Neural cell (in vitro differentiated cells): Measurements from ENCODE around the gene GOLGA8K. TPM values are rescaled to one million over a fixed set of nuclear protein-coding genes. Genes with fewer than 3 reads are reported as not detected.
"Not testable (repeated sequence)": the region's sequence is repeated elsewhere in the genome, so short reads cannot be mapped to it uniquely, and the experiment has no call there.

Experiments used
- H2AFZ ChIP-seq: fragments of 200-600, 300-800 bp; sonication (generic), shearing (Covaris generic); 2 replicates; pipeline ENCODE4 v1.6.0; 2014; ENCODE audit warnings: low read depth, mild to moderate bottlenecking, antibody characterized with exemption, low read length, moderate library complexity
- H3F3A ChIP-seq: fragments of 200-600 bp; shearing (Covaris generic); 2 replicates; pipeline ENCODE4 v1.6.1; 2016; ENCODE audit warnings: mild to moderate bottlenecking, moderate library complexity, mixed read lengths, antibody characterized with exemption, low read length; ENCODE audit not compliant: insufficient read depth, poor library complexity, severe bottlenecking
- H3K27ac ChIP-seq: fragments of 200-600, 300-800 bp; sonication (generic), shearing (Covaris generic); 2 replicates; pipeline ENCODE4 v1.5.1; 2014; ENCODE audit warnings: mild to moderate bottlenecking, low read length, moderate library complexity
- H3K27me3 ChIP-seq: fragments of 300-800, 200-600 bp; sonication (generic), shearing (Covaris generic); 2 replicates; pipeline ENCODE4 v1.6.0; 2014; ENCODE audit warnings: mild to moderate bottlenecking, low read depth, low read length, moderate library complexity; ENCODE audit not compliant: insufficient read depth
- H3K36me3 ChIP-seq: fragments of 300-800, 200-600 bp; sonication (generic), shearing (Covaris generic); 2 replicates; pipeline ENCODE4 v1.5.1; 2014; ENCODE audit warnings: mild to moderate bottlenecking, antibody characterized with exemption, low read length, moderate library complexity; ENCODE audit not compliant: insufficient read depth
- H3K4me2 ChIP-seq: fragments of 300-800, 200-600 bp; sonication (generic), shearing (Covaris generic); 2 replicates; pipeline ENCODE4 v1.6.0; 2014; ENCODE audit warnings: mild to moderate bottlenecking, low read length
- H3K4me3 ChIP-seq: fragments of 300-800, 200-600 bp; sonication (generic), shearing (Covaris generic); 2 replicates; pipeline ENCODE4 v1.5.1; 2014; ENCODE audit warnings: mild to moderate bottlenecking, low read length, moderate library complexity
- H3K79me2 ChIP-seq: fragments of 200-600 bp; shearing (Covaris generic); replicated peaks from 2 replicates; pipeline ENCODE4 v1.6.0; 2014; ENCODE audit warnings: mild to moderate bottlenecking, low read length, moderate library complexity; ENCODE audit not compliant: insufficient read depth
- H3K9ac ChIP-seq: fragments of 300-800, 200-600 bp; sonication (generic), shearing (Covaris generic); 2 replicates; pipeline ENCODE4 v1.6.1; 2016; ENCODE audit warnings: mild to moderate bottlenecking, low read length, mixed read lengths
- H3K9me2 ChIP-seq: fragments of 200-600 bp; shearing (Covaris generic); 2 replicates; pipeline ENCODE4 v1.6.1; 2016; ENCODE audit warnings: mild to moderate bottlenecking, low read length, mixed read lengths; ENCODE audit not compliant: insufficient read depth
- H3K9me3 ChIP-seq: fragments of 200-600, 300-800 bp; sonication (generic), shearing (Covaris generic); 2 replicates; pipeline ENCODE4 v1.6.1; 2016; ENCODE audit warnings: mild to moderate bottlenecking, mixed run types, low read length, moderate library complexity, mixed read lengths
- H4K20me1 ChIP-seq: fragments of 200-600 bp; shearing (Covaris generic); 2 replicates; pipeline ENCODE4 v1.6.1; 2016; ENCODE audit warnings: mild to moderate bottlenecking, mixed run types; ENCODE audit not compliant: insufficient read depth
- polyA plus RNA-seq: library from polyadenylated mRNA; depleted of rRNA; stranded (reverse); fragments of >200 nt; gene quantifications from 2 replicates; pipeline ENCODE4 v1.2.3, GENCODE V29; 2014
- small RNA-seq, 3 experiments: library from RNA; depleted of rRNA; stranded (forward); fragments of <200 nt; gene quantifications; one replicate each; pipeline ENCODE3, GENCODE V24; 2012

Gene GOLGA8K
- polyA plus RNA-seq, 1 donor from 2014 or later = 0.27 TPM

DNA sequence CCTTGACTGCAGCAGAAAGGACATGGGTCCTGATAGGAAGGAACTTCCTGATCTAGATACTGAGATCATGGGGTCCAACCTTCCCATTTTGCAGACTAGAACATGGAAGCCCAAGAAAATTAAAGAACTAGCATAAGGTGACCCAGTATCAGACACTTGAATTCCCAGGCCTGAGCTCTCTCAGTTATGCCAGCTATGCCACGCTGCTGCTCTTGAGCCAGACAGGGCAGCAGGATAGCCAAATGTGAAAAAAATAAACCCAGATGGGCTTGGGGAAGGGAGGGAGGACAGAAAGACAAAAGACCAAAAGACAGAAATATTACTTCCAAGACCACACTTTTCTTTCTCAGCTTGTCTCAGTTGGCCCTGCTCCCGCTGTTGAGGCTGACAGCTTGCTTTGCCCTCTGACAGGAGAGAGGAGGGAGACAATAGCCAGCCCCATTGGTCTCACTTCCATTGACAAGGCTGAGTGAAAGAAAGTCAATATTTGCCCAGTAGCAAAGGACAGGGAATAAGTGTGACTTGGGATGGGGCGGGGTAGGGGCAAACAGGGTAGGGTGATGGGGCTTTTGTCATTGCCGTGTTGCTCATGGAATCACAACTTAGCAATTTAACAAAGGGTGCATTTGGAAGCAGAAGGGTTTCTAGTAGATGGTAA, 52.4 kb downstream of the GOLGA8K start:
- not testable (repeated sequence) for H3K79me2 ChIP-seq, H3K4me3 ChIP-seq, H3K9me2 ChIP-seq, H3K27me3 ChIP-seq, H3F3A ChIP-seq, H2AFZ ChIP-seq, H3K36me3 ChIP-seq, H3K9me3 ChIP-seq, H4K20me1 ChIP-seq, H3K9ac ChIP-seq, H3K4me2 ChIP-seq, H3K27ac ChIP-seq

DNA sequence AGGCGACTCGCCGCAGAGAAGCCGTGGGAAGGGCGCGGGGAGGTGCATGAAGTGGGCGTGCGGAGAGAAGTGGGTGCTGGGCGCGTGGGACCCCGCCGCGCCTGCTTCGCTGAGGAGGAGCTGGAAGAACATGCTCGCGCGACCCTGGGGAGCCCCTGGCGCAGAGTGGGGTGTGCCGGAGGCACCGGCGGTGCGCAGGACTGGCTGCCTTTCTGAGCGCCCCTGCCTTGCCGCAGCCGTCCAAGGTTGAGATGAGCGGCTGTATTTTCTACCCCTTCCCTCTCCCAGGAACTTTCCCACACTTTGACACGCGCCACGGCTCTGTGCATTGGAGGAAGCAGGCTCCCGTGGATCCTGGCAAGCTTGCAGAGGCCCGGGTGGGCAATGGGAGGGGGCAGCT, 56.1 kb downstream of the GOLGA8K start:
- peak overlapping the region; percentile 53 for H3K4me3 ChIP-seq
- not testable (repeated sequence) for H3K36me3 ChIP-seq, H3K9me2 ChIP-seq, H3K27ac ChIP-seq, H2AFZ ChIP-seq, H3K27me3 ChIP-seq, H3K9me3 ChIP-seq, H3F3A ChIP-seq, H4K20me1 ChIP-seq, H3K4me2 ChIP-seq, H3K79me2 ChIP-seq, H3K9ac ChIP-seq

DNA sequence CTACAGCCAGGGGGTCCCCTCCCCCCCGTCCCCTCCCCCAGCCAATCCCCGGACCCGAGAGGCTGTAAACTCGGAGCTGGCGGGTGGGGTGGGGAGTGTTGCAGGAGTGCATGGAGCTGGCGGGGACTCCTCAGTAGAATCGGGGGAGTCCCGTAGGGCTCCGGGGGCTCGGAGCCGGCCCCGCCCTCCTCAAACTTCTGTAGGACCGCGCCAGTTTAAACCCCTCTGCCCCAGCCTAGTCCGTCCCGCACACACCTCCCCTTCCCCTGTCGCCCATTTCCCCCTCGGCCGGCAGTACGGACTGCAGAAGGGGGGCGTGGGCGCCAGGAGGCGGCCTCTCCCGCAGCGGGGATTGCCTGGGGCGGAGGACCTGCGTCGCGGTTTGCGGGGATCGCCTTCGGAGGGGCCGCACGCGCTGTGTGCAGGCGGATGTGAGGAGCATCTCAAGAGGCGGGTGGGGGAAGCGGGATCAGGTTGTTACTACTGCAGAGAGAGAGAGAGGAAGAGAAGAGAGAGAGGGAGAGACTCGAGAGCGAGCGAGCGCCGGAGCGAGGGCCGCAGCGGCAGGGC, 57.0 kb downstream of the GOLGA8K start:
- H3K4me2 ChIP-seq, H3K9me3 ChIP-seq, H3K27ac ChIP-seq: not testable (repeated sequence)

GRCh38 chr15:32343921-32344320, 59.2 kb downstream of the GOLGA8K start:
- H3K36me3 ChIP-seq, H3K4me2 ChIP-seq, H2AFZ ChIP-seq, H3K4me3 ChIP-seq, H3K9me2 ChIP-seq, H3K27me3 ChIP-seq, H3K79me2 ChIP-seq, H3K27ac ChIP-seq, H4K20me1 ChIP-seq, H3K9ac ChIP-seq, H3F3A ChIP-seq, H3K9me3 ChIP-seq: not testable (repeated sequence)

More for the DNA sequence above, 57.0 kb downstream of the GOLGA8K start:
- H4K20me1 ChIP-seq, H3K79me2 ChIP-seq, H2AFZ ChIP-seq, H3K9ac ChIP-seq, H3K36me3 ChIP-seq, H3K9me2 ChIP-seq, H3K27me3 ChIP-seq, H3F3A ChIP-seq: not testable (repeated sequence)
- H3K4me3 ChIP-seq = peak overlapping the region; percentile 53

Small RNAs within 50 kb of the gene (small RNA-seq; reads per million reads assigned to genes)
- 0 to 0.16 (median 0) reads per million in 3 experiments for gene RF00096
- gene RN7SL185P = 0 reads per million in 3 experiments
- gene RN7SL539P = 0 reads per million in 3 experiments

Other genes starting within 250 kb of the GOLGA8K start
- not detected in 2 replicates for gene GOLGA8O, start 52.3 kb upstream of the GOLGA8K start, polyA plus RNA-seq
- 0.61 and 0.68 TPM in 2 replicates for gene GOLGA8N, start 190.2 kb upstream of the GOLGA8K start, polyA plus RNA-seq
- gene ARHGAP11A, start 212.2 kb upstream of the GOLGA8K start, polyA plus RNA-seq = 0.20 and 0.50 TPM in 2 replicates
- 112 and 116 TPM in 2 replicates for gene SCG5, start 238.4 kb upstream of the GOLGA8K start, polyA plus RNA-seq